Activated T-helper 2 cell treated with anti-CD3 and anti-CD28 coated beads, Interferon-gamma antibody, Interleukin-2, Interleukin-4, amounts not matched to agents 10 μg/mL and 5 μg/mL and 100 μg/mL, durations not matched to agents 14 hours and 24 hours and 36 hours (primary cell): ENCODE data around the gene SPACA7. TPM values are rescaled to one million over a fixed set of nuclear protein-coding genes. Genes with fewer than 3 reads are reported as not detected.

ENCODE experiments used
- DNase-seq: peaks from one replicate; pipeline ENCODE4 v3.0.0; 2021; ENCODE audit warnings: low spot score
- H3K27ac Mint-ChIP-seq: one replicate; pipeline ENCODE4 v1.8.0; 2021; ENCODE audit warnings: mixed read lengths
- H3K27me3 Mint-ChIP-seq: one replicate; pipeline ENCODE4 v1.8.0; 2021; ENCODE audit warnings: low read depth, mixed read lengths
- H3K36me3 Mint-ChIP-seq: one replicate; pipeline ENCODE4 v1.8.0; 2021; ENCODE audit warnings: low read depth, mixed read lengths
- H3K4me1 Mint-ChIP-seq: one replicate; pipeline ENCODE4 v1.8.0; 2021; ENCODE audit warnings: low read depth, mixed read lengths
- H3K4me3 Mint-ChIP-seq: one replicate; pipeline ENCODE4 v1.8.0; 2021; ENCODE audit warnings: low read depth, mild to moderate bottlenecking, moderate library complexity, mixed read lengths
- H3K9me3 Mint-ChIP-seq: one replicate; pipeline ENCODE4 v1.8.0; 2021; ENCODE audit warnings: mixed read lengths
- intact Hi-C: fragments of 100-400 bp; cut with micrococcal nuclease; formaldehyde crosslinking; loops from one replicate; pipeline ENCODE4 v1.15.1; 2023
- total RNA-seq: library from RNA; stranded (reverse); gene quantifications from 2 replicates; pipeline ENCODE4 v1.2.3, GENCODE V29; 2022

The SPACA7 gene
- total RNA-seq, 1 donor from 2014 or later, result not detected

DNA sequence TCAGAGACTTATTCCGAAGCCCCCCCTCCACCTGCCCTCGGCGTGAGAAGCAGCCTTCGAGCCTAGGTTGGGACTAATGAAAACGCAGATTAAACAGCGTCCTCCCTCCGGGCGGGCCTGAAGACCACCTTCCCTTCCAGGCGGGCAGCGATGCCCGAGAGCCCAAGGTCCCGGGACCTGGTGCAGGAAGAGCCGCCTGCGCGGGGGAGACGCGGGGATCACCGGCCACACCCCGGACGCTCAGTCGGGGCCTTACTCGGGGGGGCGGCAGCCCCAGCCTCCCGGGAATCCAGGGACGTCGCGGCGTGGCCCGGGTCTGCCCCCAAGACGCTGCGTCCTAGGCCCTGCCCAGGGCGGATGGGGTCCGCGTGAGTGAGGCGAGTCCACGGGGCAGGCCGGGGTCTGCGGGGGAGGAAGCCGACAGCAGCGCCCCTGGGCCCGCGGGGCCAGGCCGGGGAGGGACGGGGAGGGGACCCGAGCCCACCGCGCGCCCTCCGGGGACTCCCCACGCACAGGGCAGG is 33.3 kb upstream of the SPACA7 start:
- no peaks in the 10 kb centered on the region for H3K9me3 Mint-ChIP-seq
- intact Hi-C loops, result no loop called here
- no peaks in the 10 kb centered on the region for H3K4me1 Mint-ChIP-seq
- no peak for DNase-seq
- H3K27ac Mint-ChIP-seq, result no peak overlapping the region
- H3K4me3 Mint-ChIP-seq, result no peak overlapping the region
- H3K27me3 Mint-ChIP-seq, result peaks cover 17% of the 10 kb centered on the region
- no peaks in the 10 kb centered on the region for H3K36me3 Mint-ChIP-seq

DNA sequence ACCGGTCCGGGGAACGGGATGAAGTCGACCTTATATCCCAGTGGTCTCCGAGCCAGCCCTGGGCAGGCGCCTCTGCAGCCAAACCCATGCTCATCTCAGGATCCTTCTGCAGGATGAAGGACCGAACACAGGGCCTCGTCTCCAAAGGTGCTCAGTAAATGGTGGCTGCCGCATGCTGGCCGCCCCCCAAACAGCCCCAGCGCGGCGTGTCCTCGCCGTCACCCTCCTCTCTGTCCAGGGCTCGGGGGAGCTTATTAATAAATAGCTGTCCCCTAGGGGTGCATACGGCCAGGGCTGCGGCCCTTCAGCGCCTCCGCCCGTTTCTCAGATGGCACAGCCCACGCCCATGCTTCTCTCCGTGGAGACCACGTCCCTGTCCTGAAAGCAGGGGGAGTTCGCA is 32.6 kb upstream of the SPACA7 start:
- no peak overlapping the region for H3K4me3 Mint-ChIP-seq
- no peaks in the 10 kb centered on the region for H3K4me1 Mint-ChIP-seq
- H3K36me3 Mint-ChIP-seq, result no peaks in the 10 kb centered on the region
- intact Hi-C loops, result no loop called here
- peaks cover 22% of the 10 kb centered on the region for H3K27me3 Mint-ChIP-seq
- no peaks in the 10 kb centered on the region for H3K9me3 Mint-ChIP-seq
- no peak for DNase-seq
- no peak overlapping the region for H3K27ac Mint-ChIP-seq

- intact Hi-C loops, result no loop called here
- DNase-seq, result no peak
- Mint-ChIP-seq H3K27me3 (peaks cover 25% of the 10 kb centered on the region), H3K4me3 (no peak overlapping the region), H3K36me3 (no peaks in the 10 kb centered on the region), H3K4me1 (no peaks in the 10 kb centered on the region), H3K9me3 (no peaks in the 10 kb centered on the region), H3K27ac (no peak overlapping the region)
These were observed 30.4 kb upstream of the SPACA7 start for GRCh38 chr13:112345826-112346172.

DNA sequence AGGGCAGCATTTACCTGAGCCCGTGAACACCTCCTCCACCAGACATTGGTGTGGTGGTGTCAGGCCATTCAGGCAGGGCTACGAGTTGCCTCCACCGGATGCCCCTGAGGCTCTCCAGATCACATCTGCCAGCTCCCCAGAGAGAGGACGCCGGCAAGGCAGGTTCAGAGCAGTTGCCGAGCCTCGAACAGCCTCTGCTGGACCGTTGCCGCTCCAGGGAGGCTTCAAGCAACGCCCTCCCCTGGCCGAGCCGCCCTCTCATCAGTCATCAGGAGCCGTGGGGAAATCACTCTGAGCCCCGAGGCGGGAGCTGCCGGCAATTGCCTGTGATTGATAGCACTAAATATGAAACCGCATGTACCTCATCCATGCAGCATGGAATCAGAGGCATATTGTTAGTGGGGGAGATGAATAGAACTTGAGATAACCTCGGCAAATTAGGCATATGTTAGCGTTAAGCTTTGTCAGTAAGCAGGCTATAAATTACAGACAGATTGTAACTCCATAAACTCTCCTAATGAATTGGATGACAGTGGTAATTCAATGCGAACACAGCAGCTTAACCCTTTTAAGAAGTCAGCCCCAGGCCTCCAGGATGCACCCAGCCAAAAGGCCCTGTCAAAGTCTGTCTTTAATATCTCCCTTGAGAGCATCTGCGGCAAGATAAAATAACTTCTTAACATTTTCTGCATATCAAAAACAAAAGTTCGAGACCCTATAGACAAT is 29.8 kb upstream of the SPACA7 start:
- H3K4me1 Mint-ChIP-seq, result no peaks in the 10 kb centered on the region
- no peak overlapping the region for H3K27ac Mint-ChIP-seq
- H3K36me3 Mint-ChIP-seq, result no peaks in the 10 kb centered on the region
- intact Hi-C loops, result no loop called here
- H3K27me3 Mint-ChIP-seq, result peaks cover 25% of the 10 kb centered on the region
- no peak for DNase-seq
- H3K9me3 Mint-ChIP-seq, result no peaks in the 10 kb centered on the region
- no peak overlapping the region for H3K4me3 Mint-ChIP-seq

DNA sequence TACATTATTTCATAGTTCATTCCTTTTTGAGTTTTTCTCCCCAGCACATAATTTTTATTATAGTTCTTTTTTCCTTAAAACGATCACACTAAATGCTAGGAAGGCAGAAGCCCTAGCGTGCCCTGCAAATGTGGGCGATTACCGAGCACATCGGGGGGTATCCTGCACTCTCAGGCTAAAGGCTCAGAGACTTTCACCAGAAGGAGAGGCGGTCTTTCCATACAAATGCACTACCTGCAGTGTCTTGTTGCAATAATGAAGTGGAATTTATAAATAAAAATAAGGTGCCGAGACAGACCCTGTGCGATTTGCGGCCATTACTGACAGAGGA is 29.3 kb upstream of the SPACA7 start:
- intact Hi-C loops, result no loop called here
- no peaks in the 10 kb centered on the region for H3K9me3 Mint-ChIP-seq
- no peaks in the 10 kb centered on the region for H3K4me1 Mint-ChIP-seq
- DNase-seq, result no peak
- peaks cover 25% of the 10 kb centered on the region for H3K27me3 Mint-ChIP-seq
- H3K36me3 Mint-ChIP-seq, result no peaks in the 10 kb centered on the region
- no peak overlapping the region for H3K4me3 Mint-ChIP-seq
- no peak overlapping the region for H3K27ac Mint-ChIP-seq

GRCh38 chr13:112347986-112348385 is 28.2 kb upstream of the SPACA7 start:
- Mint-ChIP-seq H3K4me3 (no peak overlapping the region), H3K36me3 (no peaks in the 10 kb centered on the region), H3K9me3 (no peaks in the 10 kb centered on the region), H3K4me1 (no peaks in the 10 kb centered on the region), H3K27ac (no peak overlapping the region), H3K27me3 (peaks cover 25% of the 10 kb centered on the region)
- no peak for DNase-seq
- intact Hi-C loops, result no loop called here

GRCh38 chr13:112348642-112349345 is 27.4 kb upstream of the SPACA7 start:
- Mint-ChIP-seq H3K27me3 (peaks cover 25% of the 10 kb centered on the region), H3K36me3 (no peaks in the 10 kb centered on the region), H3K27ac (no peak overlapping the region), H3K4me1 (no peaks in the 10 kb centered on the region), H3K4me3 (no peak overlapping the region), H3K9me3 (no peaks in the 10 kb centered on the region)
- intact Hi-C loops, result no loop called here
- no peak for DNase-seq

GRCh38 chr13:112349681-112350080 is 26.5 kb upstream of the SPACA7 start:
- peaks cover 25% of the 10 kb centered on the region for H3K27me3 Mint-ChIP-seq
- H3K4me3 Mint-ChIP-seq, result no peak overlapping the region
- intact Hi-C loops, result no loop called here
- H3K4me1 Mint-ChIP-seq, result no peaks in the 10 kb centered on the region
- no peak overlapping the region for H3K27ac Mint-ChIP-seq
- H3K36me3 Mint-ChIP-seq, result no peaks in the 10 kb centered on the region
- no peak for DNase-seq
- no peaks in the 10 kb centered on the region for H3K9me3 Mint-ChIP-seq

DNA sequence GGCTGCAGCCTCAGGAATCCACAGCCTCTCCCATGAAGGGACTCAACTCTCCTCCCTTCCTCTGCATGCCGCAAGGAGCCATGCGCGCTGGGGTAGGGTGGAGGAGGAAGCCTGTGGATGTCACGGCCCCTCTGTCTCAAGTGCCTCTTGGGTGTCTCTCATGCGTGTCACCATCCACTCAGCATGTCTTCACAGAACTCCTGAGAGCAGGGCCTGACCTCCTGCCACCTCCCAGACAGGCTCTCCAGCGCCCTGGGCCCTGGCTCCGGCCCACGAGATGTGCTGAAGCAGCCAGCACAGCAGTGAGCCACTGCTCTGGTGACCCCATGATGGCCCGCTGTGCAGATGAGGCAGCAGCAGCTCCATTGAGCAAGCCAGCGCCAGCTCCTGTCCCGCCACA is 25.9 kb upstream of the SPACA7 start:
- Mint-ChIP-seq H3K27ac (no peak overlapping the region), H3K36me3 (no peaks in the 10 kb centered on the region), H3K9me3 (no peaks in the 10 kb centered on the region), H3K27me3 (peaks cover 25% of the 10 kb centered on the region), H3K4me1 (no peaks in the 10 kb centered on the region), H3K4me3 (no peak overlapping the region)
- intact Hi-C loops, result no loop called here
- DNase-seq, result no peak

DNA sequence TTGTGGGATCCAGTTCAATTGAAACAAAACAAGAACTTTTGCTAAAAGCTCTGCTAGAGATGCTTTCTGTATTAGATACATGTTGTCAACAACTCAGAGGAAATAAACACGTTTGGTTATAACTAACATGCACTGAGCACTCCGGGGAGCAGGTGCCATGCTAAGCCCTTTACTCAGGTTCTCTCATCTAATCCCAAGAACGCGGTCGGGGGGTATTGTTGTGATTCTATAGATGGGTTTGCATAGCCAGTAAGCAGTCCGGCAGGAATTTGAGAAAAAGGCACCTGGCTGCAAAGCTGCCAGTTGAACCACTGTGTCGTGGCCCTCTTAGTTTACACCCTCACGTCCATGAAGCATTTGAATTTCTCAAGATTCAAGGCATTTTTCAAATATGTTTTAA is 24.3 kb upstream of the SPACA7 start:
- Mint-ChIP-seq H3K9me3 (no peaks in the 10 kb centered on the region), H3K27me3 (peaks cover 15% of the 10 kb centered on the region), H3K27ac (no peak overlapping the region), H3K4me1 (no peaks in the 10 kb centered on the region), H3K36me3 (no peaks in the 10 kb centered on the region), H3K4me3 (no peak overlapping the region)
- DNase-seq, result no peak
- intact Hi-C loops, result no loop called here

- Mint-ChIP-seq H3K27me3 (no peaks in the 10 kb centered on the region), H3K9me3 (peaks cover 8% of the 10 kb centered on the region), H3K36me3 (no peaks in the 10 kb centered on the region), H3K27ac (no peak overlapping the region), H3K4me1 (no peaks in the 10 kb centered on the region), H3K4me3 (no peak overlapping the region)
- no peak for DNase-seq
- intact Hi-C loops, result no loop called here
These were observed 22.3 kb upstream of the SPACA7 start for GRCh38 chr13:112353856-112354255.

DNA sequence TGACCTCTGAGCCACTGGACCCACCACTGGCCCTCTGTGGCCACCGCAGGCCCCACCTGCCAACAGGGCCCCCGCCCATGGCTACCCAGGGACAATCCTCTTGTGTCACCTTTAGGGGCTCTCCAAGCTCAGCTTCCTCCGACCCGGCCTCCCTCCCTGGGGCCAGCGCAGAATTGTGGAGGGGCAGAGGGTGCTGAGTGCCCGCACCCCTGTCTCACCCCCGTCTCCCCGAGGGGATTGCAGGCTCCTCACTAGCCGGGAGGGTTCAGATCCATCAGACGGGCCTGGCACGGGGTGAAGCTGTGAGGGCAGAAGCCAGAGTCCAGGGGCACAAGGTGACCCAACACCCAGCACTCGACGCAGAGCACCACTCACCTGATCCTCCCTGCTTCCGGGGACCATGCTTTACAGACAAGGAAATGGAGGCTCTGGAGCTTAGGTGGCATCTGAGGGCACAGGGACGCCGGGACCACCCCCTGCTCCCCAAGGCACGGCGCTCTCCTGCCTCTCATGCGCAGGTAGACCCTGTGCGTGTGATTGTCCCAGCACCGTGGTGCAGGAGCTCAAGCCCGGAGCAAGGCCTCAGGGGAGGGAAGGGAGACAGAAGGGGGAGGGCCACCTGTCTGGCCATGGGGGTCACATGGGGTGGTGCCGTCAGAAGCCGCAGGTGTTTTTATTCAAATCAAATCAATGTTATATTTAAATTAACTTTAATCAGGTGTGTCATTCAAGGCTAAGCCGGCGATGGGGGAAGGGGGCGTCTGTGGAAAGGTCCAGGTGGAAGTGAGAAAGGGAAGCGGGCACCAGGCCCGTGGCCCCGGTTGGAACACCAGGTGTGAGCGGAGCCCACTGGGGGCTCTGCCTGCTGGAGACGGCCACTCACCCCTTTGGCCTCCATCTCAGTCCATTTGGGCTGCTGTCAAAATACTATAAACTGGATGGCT is 21.6 kb upstream of the SPACA7 start:
- no peak overlapping the region for H3K27ac Mint-ChIP-seq
- no peak overlapping the region for H3K4me3 Mint-ChIP-seq
- intact Hi-C loops, result no loop called here
- H3K9me3 Mint-ChIP-seq, result peaks cover 8% of the 10 kb centered on the region
- no peaks in the 10 kb centered on the region for H3K36me3 Mint-ChIP-seq
- no peak for DNase-seq
- no peaks in the 10 kb centered on the region for H3K4me1 Mint-ChIP-seq
- H3K27me3 Mint-ChIP-seq, result no peaks in the 10 kb centered on the region
